Activated CD4-positive, CD25-positive, alpha-beta regulatory T cell treated with anti-CD3 and anti-CD28 coated beads, Interleukin-2, amount 50 U/mL, for 24 hours (primary cell): ENCODE results near the gene MLX.

Source experiments
- ATAC-seq, 2 donors: fragments of 150-1000 bp; cut with Tn5 transposase; one replicate each; pipeline ENCODE4 v1.10.0; 2021; ENCODE audit warnings: mild to moderate bottlenecking in 1 of 2, moderate library complexity in 1 of 2

Gene MLX, protein sequence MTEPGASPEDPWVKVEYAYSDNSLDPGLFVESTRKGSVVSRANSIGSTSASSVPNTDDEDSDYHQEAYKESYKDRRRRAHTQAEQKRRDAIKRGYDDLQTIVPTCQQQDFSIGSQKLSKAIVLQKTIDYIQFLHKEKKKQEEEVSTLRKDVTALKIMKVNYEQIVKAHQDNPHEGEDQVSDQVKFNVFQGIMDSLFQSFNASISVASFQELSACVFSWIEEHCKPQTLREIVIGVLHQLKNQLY

DNA sequence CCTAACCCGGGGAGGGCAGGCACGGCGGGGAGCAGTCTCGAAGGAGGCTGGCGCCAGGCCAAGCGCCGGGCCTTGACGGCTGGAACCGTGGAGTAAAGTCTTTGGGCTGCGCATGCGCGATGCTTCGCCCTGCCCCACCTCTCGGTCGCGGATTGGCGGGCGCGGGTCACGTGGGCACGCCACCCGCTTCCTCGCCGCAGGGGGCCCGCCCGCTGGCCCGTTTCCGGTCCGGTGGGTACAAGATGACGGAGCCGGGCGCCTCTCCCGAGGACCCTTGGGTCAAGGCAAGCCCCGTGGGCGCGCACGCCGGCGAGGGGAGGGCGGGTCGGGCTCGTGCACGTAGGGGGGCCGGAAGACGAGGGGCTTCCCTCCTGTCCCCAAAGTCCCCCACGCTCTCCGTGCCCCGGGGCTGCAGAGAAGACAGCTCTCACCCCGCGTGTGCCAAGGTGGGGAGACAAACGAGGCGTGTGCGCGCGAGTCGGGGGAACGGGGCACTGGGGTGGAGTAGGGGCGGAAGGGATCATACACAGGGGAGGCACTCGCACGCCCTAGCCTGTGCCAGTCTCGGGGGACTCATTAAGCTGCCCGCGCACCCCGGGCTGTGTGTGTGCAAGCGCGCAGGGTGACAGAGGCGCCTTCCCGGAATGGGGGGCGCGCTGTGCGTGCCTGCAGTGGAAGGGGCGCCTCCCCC is at the start of gene MLX:
TSS of gene MLX (plus strand) at position 218 of the 691 bp plus-strand sequence. CDS start at position 243, 25 bp downstream.
- ATAC-seq: peak; percentile 71 to 77

DNA sequence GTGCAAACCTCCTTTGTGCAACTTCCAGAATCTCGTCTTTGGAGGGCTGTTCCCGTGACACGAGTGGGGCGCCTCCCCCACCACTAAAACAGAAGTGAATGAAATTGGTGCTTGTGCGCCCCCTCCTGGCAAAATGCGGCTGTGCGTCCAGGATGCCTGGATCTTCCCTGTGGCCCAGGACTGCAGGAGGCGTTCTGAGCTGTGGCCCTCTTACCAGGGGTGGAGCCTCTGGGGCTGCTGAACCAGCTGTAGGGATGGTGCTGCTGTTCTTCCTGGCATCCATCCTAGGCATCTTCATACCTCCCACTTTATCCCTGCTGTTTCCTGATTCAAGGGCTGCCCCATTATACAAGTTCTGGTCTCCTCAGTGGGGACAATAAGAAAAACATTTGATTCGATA is 49.4 kb upstream of the MLX start:
- ATAC-seq: peak; percentile 82 to 84

DNA sequence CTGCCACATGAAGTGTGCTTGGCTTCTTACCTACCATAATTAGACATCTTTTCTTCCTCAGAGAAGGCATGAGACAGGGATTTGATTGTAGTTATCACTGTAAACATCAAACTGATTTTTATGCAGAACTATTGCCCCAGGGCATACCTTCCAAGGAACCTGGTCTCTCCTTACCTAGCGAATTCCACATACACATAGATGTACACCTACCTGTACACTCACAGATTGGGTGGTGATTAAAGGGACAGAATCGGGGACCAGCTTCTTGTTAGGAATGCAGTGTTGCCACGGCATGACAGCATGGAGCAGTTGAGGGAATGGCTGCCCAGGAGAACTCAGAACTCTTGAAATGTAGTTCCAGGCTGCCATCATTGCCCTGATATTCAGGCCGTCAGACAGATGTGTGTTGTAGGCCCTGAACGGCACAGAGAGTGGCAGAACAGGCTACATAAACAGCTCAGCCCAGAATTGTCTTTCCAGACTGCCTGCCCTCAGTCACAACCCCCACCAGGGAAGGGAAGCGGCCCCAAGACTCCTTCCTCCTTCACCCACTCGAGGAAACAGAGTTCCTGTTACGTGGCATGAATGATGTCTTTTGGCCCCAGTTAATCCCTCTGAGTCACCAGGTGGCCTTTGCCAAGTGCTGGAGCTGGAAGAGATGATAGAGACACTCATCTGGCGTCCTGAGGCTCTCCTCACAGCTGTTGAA is 48.7 kb upstream of the MLX start:
- ATAC-seq: no peak

DNA sequence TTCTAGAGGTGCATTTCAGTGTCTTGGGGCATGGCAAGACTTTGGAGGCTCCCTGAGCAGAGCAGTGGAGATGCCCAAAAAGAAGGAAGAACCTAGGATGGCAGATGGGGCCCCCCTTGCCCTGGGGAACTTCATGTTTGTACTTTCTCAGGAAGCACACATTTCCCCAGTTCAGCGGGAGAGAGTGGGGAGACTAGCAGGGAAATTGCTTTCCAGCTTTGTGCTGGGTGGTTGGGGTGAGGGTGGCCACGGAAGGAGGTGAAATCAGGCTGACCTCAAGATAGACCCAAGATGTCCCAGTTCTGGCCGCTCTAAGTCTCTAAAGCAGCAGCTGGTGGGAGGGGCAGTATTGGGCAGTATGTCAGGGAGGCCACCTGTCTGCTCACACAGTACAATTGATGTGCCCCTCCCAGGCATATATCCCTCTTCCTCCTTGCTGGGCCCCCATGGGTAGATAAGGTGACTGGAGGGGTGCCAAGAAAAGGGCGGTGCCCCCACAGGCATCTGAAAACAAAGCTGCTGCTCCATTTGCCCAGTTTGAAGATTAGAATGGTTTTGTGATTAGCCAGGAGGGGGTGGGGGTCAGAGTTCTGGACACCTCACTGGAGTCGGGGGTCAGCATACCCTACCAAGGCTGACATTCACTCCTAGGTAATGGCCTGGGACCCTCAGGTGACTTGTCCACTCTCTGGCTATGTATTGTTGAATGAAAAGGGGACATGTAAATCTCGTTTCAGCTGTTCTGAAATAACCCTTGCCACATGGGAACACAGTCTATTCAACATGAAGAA is 48.0 kb upstream of the MLX start:
- ATAC-seq: no peak

DNA sequence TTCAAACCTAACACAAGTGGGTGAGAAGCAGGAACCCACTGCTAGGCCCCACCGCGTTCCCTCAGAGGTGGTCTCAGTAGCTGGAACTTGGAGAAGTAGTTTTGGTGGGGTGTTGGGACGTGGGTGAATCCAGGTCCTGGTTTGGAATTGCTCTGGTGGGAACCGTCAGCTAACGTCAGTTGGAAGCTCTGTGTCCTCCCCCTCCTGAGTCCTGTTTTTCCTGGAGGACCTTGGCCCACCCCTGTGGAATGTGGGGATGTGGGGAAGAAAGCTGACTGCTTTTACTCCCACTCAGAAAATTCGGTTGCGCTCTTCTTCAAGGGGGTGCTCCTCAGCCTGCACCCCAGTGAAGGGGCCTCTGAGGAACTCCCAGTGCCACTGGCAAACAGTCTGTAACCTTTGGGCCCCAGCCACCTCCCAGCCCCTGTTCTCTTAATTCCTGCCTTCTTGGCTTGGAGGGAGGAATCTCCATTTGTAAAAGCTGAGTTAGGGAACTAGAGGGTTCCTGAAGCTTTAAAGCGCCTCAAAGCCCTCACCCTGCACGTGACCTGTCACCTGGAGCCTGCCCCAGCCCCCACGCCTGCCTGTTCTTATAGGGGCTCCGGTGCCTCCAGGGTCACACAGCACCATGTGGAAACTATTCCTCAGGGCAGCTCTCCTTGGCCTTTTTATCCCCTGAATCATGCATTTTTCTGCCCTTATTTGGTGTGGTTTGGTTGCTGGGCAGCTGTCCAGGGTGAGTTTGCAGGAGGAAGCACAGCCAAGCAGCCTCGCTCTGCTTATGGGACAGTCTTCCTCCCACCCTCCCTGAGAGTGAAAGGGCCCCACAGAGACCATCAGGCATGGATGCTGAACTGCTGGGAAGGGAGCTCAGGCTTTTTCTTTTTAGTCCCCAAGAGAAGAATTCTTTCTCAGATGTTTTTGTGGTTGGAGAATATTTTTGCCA is 47.1 kb upstream of the MLX start:
- ATAC-seq: no peak

DNA sequence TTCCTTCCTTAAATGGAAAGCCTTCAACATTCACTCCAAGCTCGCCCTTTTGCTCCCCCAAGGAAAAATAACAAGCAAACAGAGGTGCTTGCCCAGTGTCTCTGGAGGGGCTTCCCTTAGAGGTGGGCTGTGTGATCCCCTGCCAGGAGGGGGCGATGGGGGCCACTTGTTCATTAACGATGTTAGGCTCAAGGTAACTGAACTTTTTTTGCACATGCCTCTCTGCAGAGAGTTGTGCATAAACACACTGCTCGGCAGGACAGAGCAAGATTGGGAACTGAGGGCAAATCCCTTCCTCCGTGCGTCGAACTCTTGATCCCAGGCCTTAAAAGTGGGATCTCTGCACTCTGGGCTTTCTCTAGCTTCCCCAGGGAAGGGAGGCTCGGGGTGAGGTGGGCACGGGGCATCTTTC is 46.4 kb upstream of the MLX start:
- no peak for ATAC-seq

DNA sequence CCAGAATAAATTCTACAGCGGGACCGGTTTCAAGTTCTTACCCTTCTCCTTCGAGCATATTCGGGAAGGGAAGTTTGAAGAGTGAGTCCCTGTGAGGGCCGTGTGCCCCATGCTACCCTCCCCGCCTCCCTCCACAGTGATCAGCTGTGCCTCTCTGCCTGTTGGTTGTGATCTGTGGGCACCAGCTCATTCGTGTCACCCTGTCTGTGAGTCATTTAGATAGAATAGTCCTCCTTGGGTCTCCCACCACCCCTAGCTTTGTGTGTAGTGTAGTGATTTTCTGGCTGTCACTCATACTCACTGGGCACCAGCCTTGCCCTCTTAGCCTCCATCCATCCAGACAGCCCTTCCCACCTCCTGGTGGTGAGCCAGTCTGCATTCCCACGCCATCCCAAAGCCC is 45.9 kb upstream of the MLX start:
- no peak for ATAC-seq

DNA sequence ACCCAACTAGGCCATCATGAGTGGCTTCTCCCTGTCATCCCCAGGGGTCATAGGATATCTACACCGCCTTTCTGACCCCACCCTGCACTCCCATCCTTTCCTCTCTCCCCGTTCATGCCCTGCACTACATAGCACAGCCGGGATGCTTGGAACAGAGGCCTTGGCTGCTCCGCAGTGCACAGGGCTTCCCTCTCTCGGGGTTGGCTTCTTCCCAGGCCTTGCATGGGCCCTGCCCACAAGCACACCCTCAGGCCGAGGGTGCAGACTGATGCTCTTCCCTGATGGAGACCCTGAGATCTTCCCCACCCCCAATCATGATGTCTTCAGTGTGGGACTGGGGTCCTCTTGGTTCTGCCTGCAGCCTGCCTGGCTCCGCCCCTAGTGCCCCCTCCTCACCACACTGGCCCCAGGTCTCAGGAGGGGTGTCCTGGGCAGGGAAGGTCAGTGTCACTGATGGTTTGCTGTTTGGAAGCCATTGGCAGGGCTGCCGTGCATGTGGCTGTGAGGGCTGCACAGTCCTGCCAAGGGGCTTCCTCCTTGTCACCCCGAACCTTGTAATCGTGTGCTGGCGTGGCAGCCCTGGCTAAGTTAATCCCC is 45.1 kb upstream of the MLX start:
- ATAC-seq: no peak

DNA sequence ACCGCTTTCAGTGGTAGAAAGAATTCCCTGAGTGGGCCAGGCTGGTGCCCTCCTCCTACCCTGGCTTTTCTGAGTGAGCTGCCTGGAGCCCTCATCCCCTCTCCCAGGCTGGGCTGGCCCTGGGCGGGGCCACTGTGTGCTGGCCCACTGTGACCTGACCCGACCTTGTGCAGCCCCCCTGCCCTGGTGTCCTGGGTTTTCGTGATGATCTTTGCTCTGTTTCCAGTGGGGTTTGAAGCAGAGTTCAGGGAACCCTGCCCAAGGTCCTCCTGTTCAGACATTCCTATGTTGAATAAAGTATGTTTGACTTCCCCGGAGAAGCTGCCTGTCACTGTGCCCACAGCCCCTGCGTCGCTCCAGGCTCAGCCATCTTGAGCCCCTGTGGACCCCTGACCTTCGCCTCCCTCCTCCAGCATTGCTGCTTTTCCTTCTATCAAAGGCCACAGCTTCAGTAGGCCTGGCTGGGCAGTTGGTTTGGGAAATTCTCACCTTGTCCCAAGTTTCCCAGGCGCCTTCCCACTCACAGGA is 44.6 kb upstream of the MLX start:
- no peak for ATAC-seq

DNA sequence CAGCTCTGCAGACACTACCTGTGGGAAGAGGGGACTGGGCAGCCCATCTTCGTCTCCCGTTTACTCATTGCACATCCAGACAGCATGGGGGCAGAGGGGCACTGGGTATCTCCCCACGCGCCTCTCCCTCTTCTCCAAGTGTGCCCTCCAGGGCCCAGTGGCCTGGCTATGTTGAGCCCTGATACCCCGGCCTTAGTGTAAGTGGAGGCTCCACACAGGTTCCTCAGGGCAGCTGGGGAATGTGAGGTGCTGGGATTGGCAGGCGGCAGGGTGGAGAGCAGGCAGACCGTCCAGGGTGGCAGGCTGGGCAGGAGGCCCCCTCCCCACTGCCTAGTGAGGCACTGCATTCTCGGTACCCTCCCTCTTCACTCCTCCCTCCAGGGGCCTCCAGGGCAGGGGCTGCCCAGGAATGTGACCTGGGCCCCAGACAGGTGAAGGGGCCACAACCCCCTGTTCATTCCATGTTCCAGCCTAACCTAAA is 44.1 kb upstream of the MLX start:
- ATAC-seq: no peak

DNA sequence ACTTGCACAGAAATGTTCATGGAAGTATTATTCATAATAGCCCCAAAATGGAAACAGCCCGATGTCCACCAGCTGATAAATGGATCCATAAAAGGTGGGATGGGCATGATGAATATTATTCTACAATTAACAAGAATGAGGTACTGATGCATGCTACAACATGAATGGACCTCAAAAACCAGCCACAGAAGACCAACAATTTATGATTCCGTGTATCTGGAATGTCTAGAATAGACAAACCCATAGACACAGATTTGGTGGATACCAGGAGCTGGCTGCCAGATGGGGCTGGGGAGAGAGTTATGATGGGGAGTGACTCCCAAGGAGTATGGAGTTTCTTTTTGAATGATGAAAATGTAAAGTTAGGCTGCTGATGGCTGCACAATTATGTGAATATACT is 41.7 kb upstream of the MLX start:
- ATAC-seq: no peak

DNA sequence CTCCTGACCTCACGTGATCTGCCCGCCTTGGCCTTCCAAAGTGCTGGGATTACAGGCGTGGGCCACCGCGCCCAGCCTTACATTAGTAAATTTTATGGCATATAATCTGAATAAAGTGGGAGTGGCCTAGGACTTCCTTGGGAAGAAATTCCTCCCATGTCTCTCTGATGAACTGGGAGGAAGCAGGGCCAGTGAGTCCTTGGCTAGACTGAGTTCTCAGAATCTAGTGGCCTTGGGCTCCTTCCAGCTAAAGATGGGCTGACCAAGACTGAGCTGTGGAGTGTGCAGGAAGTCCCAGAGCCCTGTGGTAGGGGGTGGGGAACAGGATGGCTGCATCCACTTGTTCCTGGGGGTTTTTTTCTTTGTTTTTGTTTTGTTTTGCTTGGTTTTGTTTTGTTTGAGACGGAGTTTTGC is 40.9 kb upstream of the MLX start:
- no peak for ATAC-seq

DNA sequence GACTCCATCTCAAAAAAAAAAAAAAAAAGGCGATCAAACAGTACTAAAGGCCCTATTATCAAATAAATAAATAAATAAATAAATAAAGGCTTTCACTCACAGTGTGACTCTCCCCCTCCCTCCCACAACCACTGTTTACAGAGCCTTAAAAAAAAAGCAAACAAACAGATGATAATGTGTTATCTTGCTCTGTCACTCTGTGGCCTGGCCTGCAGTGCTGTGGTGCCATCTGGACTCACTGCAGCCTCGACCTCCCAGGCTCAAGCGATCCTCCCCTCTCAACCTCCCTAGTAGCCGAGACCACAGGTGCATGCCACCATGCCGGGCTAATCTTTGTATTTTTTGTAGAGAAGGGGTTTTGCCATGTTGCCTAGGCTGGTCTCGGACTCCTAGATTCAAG is 39.0 kb upstream of the MLX start:
- ATAC-seq: no peak

DNA sequence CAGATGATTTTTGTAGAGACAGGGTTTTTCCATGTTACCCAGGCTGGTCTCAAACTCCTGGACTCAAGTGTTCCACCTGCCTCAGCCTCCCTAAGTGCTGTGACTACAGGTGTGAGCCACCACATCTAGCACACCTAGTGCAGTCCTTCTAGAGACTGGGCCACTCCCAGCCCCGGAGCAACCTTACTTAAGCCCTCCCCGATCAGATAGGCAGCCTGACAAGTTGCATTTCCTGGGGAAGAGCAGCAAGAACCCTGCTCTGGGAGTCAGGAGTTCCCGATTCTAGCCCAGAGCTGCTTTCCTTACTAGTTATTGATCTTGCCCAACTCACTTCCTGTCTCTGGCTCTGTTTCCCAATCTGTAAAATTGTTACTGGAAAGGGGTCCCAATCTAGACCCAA is 37.8 kb upstream of the MLX start:
- ATAC-seq: no peak

DNA sequence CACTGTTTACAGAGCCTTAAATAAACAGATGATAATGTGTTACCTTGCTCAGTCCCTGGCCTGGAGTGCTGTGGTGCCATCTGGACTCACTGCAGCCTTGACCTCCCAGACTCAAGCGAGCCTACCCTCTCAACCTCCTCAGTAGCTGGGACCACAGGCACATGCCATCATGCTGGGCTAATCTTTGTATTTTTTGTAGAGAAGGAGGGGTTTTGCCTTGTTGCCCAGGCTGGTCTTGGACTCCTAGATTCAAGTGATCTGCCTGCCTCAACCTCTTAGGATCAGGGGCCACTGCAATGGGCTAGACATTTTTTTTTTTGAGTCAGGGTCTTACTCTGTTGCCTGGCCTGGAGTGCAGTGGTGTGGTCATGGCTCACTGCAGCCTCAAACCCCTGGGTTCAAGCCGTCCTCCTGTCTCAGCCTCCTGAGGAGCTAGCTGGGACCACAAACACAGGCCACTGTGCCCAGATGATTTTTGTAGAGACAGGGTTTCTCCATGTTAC is 35.9 kb upstream of the MLX start:
- ATAC-seq: no peak

DNA sequence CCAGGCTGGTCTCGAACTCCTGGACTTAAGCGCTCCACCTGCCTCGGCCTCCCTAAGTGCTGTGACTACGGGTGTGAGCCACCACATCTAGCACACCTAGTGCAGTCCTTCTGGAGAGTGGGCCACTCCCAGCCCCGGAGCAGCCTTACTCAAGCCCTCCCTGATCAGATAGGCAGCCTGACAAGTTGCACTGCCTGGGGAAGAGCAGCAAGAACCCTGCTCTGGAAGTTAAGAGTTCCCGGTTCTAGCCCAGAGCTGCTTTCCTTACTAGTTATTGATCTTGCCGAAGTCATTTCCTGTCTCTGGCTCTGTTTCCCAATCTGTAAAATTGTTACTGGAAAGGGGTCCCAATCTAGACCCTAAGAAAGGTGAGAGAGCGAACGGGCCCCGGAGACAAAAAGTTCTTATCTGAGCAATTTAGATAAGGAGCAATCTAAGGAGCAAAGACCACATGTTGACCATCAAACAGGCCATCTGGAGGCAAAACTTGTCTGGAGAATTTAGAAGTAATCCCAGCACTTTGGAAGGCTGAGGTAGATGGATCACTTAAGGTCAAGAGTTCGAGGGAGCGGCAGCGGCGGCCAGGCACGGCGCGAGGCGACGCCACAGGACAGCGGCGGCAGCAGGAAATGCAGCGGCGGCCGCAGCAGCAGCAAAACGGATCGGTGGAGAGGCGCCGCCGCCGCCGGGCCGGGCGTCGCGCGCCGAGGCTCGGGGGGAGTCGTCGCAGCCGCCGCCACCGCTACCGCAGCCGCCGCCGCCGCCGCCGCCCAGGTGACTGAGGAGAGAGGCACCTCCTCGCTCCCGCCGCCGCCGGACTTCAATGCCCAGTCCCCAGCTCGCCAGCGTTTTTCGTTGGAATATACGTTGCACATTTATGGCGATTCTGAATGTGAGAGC is 35.2 kb upstream of the MLX start:
- peak; percentile 11 to 18 for ATAC-seq

DNA sequence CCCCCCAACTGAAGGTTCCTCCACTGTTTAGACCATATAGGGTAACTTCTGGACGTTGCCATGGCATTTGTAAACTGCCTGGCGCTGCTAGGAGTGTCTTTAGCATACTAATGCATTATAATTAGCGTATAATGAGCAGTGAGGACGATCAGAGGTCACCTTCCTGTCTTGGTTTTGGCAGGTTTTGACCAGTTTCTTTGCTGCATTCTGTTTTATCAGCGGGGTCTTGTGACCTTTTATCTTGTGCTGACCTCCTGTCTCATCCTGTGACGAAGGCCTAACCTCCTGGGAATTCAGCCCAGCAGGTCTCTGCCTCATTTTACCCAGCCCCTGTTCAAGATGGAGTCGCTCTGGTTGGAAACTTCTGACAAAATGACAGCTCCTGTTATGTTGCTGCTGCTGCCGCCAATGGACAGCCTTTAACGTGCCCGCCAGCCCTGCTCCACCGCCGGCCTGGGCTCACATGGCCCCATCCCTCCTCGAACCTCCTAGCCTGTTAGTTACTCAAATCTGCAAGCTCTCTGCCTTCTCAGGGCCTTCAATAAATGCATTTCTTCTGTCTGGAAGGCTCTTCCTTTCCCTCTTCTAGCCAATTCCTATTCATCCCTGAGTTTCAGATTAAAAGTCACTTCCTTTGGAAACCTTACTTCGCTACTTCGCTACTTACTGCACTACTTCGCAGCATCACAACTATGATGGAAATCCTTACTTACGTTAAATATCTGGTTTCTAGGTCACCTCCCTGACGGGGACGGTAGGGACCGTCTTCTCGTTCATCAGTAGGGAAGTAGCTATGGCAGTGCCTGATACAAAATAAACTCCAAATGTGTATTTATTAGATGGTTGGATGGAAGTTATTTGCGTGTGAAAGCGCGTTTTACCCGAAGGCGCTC is 31.5 kb upstream of the MLX start:
- peak in 1 of 2 donors; percentile 4 for ATAC-seq

DNA sequence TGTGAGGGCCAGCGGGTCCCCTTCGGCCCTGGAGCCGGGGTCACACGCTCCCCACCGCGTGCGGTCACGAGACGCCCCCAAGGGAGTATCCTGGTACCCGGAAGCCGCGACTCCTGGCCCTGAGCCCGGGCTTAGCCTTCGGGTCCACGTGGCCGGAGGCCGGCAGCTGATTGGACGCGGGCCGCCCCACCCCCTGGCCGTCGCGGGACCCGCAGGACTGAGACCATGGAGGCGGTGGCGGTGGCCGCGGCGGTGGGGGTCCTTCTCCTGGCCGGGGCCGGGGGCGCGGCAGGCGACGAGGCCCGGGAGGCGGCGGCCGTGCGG is 30.9 kb upstream of the MLX start, which contains the start of gene NAGLU:
TSS of gene NAGLU (plus strand) at position 194 of the 324 bp plus-strand sequence. CDS start at position 226, 32 bp downstream.
- ATAC-seq: peak; percentile 93 to 94
